GM19239 (cell line): ENCODE results near the gene F13A1.
"Not testable (repeated sequence)": the region's sequence is repeated elsewhere in the genome, so short reads cannot be mapped to it uniquely, and the experiment has no call there.

Experiments
- DNase-seq: peaks from one replicate; pipeline ENCODE4 v3.0.0; 2011; ENCODE audit warnings: low spot score; ENCODE audit not compliant: insufficient read length
- FAIRE-seq: peaks from 2 replicates; lab custom pipeline; 2011; peaks lifted over from hg19 to GRCh38; lab: Jason Lieb, UNC

The F13A1 gene

GRCh38 chr6:6320901-6321300, 439 bp upstream of the F13A1 start:
- FAIRE-seq = no peak

GRCh38 chr6:6317825-6318733, 2.4 kb downstream of the F13A1 start:
- FAIRE-seq (no peak), DNase-seq (no peak)

More at GRCh38 chr6:6320901-6321300, 439 bp upstream of the F13A1 start:
- DNase-seq = no peak

GRCh38 chr6:6317386-6317785, 3.1 kb downstream of the F13A1 start:
- DNase-seq (no peak), FAIRE-seq (no peak)

- DNase-seq = no peak
- peak; percentile 79 for FAIRE-seq
These were observed 4.8 kb downstream of the F13A1 start for GRCh38 chr6:6315660-6316059.

- no peak for FAIRE-seq
- no peak for DNase-seq
These were observed 5.9 kb downstream of the F13A1 start for GRCh38 chr6:6314596-6314995.

GRCh38 chr6:6312901-6313441, 7.5 kb downstream of the F13A1 start:
- DNase-seq = no peak
- FAIRE-seq = no peak

GRCh38 chr6:6305575-6305974, 14.9 kb downstream of the F13A1 start:
- FAIRE-seq (no peak), DNase-seq (no peak)

GRCh38 chr6:6300383-6300782, 20.1 kb downstream of the F13A1 start:
- not testable (repeated sequence) for FAIRE-seq

GRCh38 chr6:6293317-6293716, 27.1 kb downstream of the F13A1 start:
- FAIRE-seq = no peak
- no peak for DNase-seq

More at GRCh38 chr6:6300383-6300782, 20.1 kb downstream of the F13A1 start:
- not testable (repeated sequence) for DNase-seq

GRCh38 chr6:6287415-6287814, 33.0 kb downstream of the F13A1 start:
- DNase-seq (no peak), FAIRE-seq (no peak)

- DNase-seq (no peak), FAIRE-seq (no peak)
These were observed 34.8 kb downstream of the F13A1 start for GRCh38 chr6:6285679-6286078.

GRCh38 chr6:6284221-6284966, 36.1 kb downstream of the F13A1 start:
- FAIRE-seq = no peak

GRCh38 chr6:6283746-6284145, 36.7 kb downstream of the F13A1 start:
- FAIRE-seq (no peak), DNase-seq (no peak)

More at GRCh38 chr6:6284221-6284966, 36.1 kb downstream of the F13A1 start:
- no peak for DNase-seq

GRCh38 chr6:6282716-6283115, 37.7 kb downstream of the F13A1 start:
- FAIRE-seq = no peak
- DNase-seq = no peak

- no peak for DNase-seq
- no peak for FAIRE-seq
These were observed 43.0 kb downstream of the F13A1 start for GRCh38 chr6:6277413-6277812.

- FAIRE-seq = no peak
- no peak for DNase-seq
These were observed 49.4 kb downstream of the F13A1 start for GRCh38 chr6:6270948-6271535.

GRCh38 chr6:6260196-6260722, 60.2 kb downstream of the F13A1 start:
- no peak for FAIRE-seq
- DNase-seq = no peak

GRCh38 chr6:6256886-6257285, 63.6 kb downstream of the F13A1 start:
- no peak for FAIRE-seq
- no peak for DNase-seq

GRCh38 chr6:6256259-6256658, 64.2 kb downstream of the F13A1 start:
- FAIRE-seq (no peak), DNase-seq (no peak)

- no peak for DNase-seq
- FAIRE-seq = no peak
These were observed 68.7 kb downstream of the F13A1 start for GRCh38 chr6:6251555-6252280.
